Spleen (tissue), 11 donors: ENCODE measurements around the gene CASQ1. TPM values are rescaled to one million over a fixed set of nuclear protein-coding genes. Genes with fewer than 3 reads are reported as not detected.

ENCODE experiments used
- DNase-seq: peaks from one replicate; pipeline ENCODE4 v3.0.0-alpha.2; 2020
- H3K27ac ChIP-seq, 8 donors: fragments of 200-600 bp; sonication (generic) in 7 of 8; 1 replicate in 4 of 8; 2 replicates in 4 of 8; pipeline versions ENCODE4 v1.5.0 to v1.8.0; 2016 to 2021; ENCODE audit warnings: inconsistent platforms in 4 of 8, mild to moderate bottlenecking in 4 of 8, moderate library complexity in 1 of 8
- H3K27me3 ChIP-seq, 7 donors: fragments of 200-600 bp; sonication (generic) in 6 of 7; replicated peaks in 1 of 7; 1 replicate in 4 of 7; 2 replicates in 3 of 7; pipeline versions ENCODE4 v1.5.0 to v1.8.0; 2016 to 2021; ENCODE audit warnings: inconsistent platforms in 3 of 7, mild to moderate bottlenecking in 1 of 7
- H3K36me3 ChIP-seq, 6 donors: fragments of 200-600 bp; sonication (generic) in 5 of 6; 1 replicate in 4 of 6; 2 replicates in 2 of 6; pipeline versions ENCODE4 v1.5.0 to v1.8.0; 2016 to 2021; ENCODE audit warnings: inconsistent platforms in 2 of 6
- H3K4me1 ChIP-seq, 6 donors: fragments of 200-600 bp; sonication (generic) in 5 of 6; 1 replicate in 3 of 6; 2 replicates in 3 of 6; pipeline versions ENCODE4 v1.5.0 to v1.8.0; 2016 to 2021; ENCODE audit warnings: inconsistent platforms in 3 of 6
- H3K4me3 ChIP-seq, 8 donors: fragments of 200-600 bp; sonication (generic) in 7 of 8; 1 replicate in 4 of 8; 2 replicates in 4 of 8; pipeline versions ENCODE4 v1.5.0 to v1.8.0; 2016 to 2021; ENCODE audit warnings: inconsistent platforms in 4 of 8, mild to moderate bottlenecking in 4 of 8, moderate library complexity in 2 of 8
- H3K9me3 ChIP-seq, 8 donors: fragments of 200-600 bp; sonication (generic) in 7 of 8; 1 replicate in 4 of 8; 2 replicates in 4 of 8; pipeline versions ENCODE4 v1.5.0 to v1.8.0; 2016 to 2021; ENCODE audit warnings: inconsistent platforms in 4 of 8
- CTCF ChIP-seq, 11 experiments: fragments of 200-600 bp in 7 of 11; fragments of 450-650 bp in 4 of 11; sonication (generic) in 4 of 11; IDR thresholded peaks in 8 of 11; conservative IDR thresholded peaks in 3 of 11; 1 replicate in 7 of 11; 2 replicates in 4 of 11; pipeline versions ENCODE4 v1.4.0 to v1.8.0; 2016 to 2021; ENCODE audit warnings: antibody characterized with exemption in 11 of 11, inconsistent platforms in 4 of 11, mild to moderate bottlenecking in 1 of 11
- POLR2A ChIP-seq, 3 donors: fragments of 450-650 bp; IDR thresholded peaks; one replicate each; pipeline ENCODE4 v1.5.1; 2017; ENCODE audit warnings: antibody characterized with exemption in 3 of 3, mild to moderate bottlenecking in 1 of 3
- POLR2AphosphoS5 ChIP-seq, 3 donors: sonication (generic); formaldehyde crosslinking; IDR thresholded peaks; one replicate each; pipeline ENCODE4 v1.5.1; 2017; ENCODE audit warnings: antibody characterized with exemption in 3 of 3
- WGBS, 5 donors: extraction: QIAGEN DNeasy Blood & Tissue Kit in 3 of 5; methylation state at CpG; one replicate each; pipeline versions ENCODE4 v1.1.5 to v1.1.7; 2013 to 2018; 5-methylcytosine and 5-hydroxymethylcytosine counted together
- intact Hi-C: fragments of 100-400 bp; cut with DNase I; formaldehyde crosslinking; loops from one replicate; pipeline ENCODE4 v1.15.0; 2023; ENCODE audit warnings: low total_unique reads
- polyA plus RNA-seq, 3 donors: library from polyadenylated mRNA; stranded (reverse); fragments of 200-250 nt; gene quantifications; one replicate each; pipeline ENCODE4 v1.2.1, GENCODE V29; 2013
- total RNA-seq, 7 donors: library from RNA; depleted of rRNA in 3 of 7; stranded (reverse); fragments of >200 nt in 3 of 7; fragmentation: NEBNext Ultra II Directional in 4 of 7; extraction: Animal tissue kit (Norgen Biotek cat#: 25700) in 4 of 7; gene quantifications; one replicate each; pipeline versions ENCODE4 v1.1.0 to v1.2.1, GENCODE V29; 2016 to 2021
- donor health status: healthy with polysubstance abuse.
- donor health status: DM: no; HTN: no; CAD: no; lungs with moderate emphysema.
- donor health status: DM: no; HTN: no; CAD: no.
- donor health status: Bipolar disorder and iron deficiency.
- donor health status: healthy.
- donor health status: DM: no; HTN: no; CAD: no.
- donor health status: DM: yes; HTN: yes; CAD: no.

The CASQ1 gene
- total and polyA plus RNA-seq, 10 donors, result 0.37 to 1.5 (median 0.92) TPM; not detected in 3

- Histone ChIP-seq H3K4me3 (no peak overlapping the region), H3K27me3 (no peaks in the 10 kb centered on the region), H3K4me1 (peaks cover 3 to 22% (median 12%) of the 10 kb centered on the region in 6 donors), H3K9me3 (no peaks in the 10 kb centered on the region), H3K36me3 (no peaks in the 10 kb centered on the region), H3K27ac (no peak overlapping the region)
- no peak for TF ChIP-seq CTCF (IDR thresholded peaks at IDR 0.05 in 8 of 11, conservative IDR thresholded peaks at IDR 0.05 in 3 of 11)
- TF ChIP-seq POLR2A (IDR thresholded peaks at IDR 0.05), result no peak
- no peak for TF ChIP-seq POLR2AphosphoS5 (IDR thresholded peaks at IDR 0.05)
- intact Hi-C loops, result no loop called here
- WGBS, 5 donors, result 89 to 94% (median 93%) methylated on average over 4 of the region's 4 CpGs
- no peak for DNase-seq
Measured at GRCh38 chr1:160171354-160171753, 19.0 kb upstream of the CASQ1 start.

GRCh38 chr1:160171980-160172379, 18.4 kb upstream of the CASQ1 start:
- 69 to 80% (median 77%) methylated on average over 9 of the region's 9 CpGs for WGBS, 5 donors
- intact Hi-C loops, result no loop called here
- Histone ChIP-seq H3K4me3 (no peak overlapping the region), H3K9me3 (no peaks in the 10 kb centered on the region), H3K27ac (no peak overlapping the region), H3K27me3 (no peaks in the 10 kb centered on the region), H3K4me1 (peaks cover 3 to 17% (median 12%) of the 10 kb centered on the region in 6 donors), H3K36me3 (no peaks in the 10 kb centered on the region)
- DNase-seq, result no peak
- TF ChIP-seq CTCF (IDR thresholded peaks at IDR 0.05 in 8 of 11, conservative IDR thresholded peaks at IDR 0.05 in 3 of 11), result no peak
- TF ChIP-seq POLR2A (IDR thresholded peaks at IDR 0.05), result no peak
- no peak for TF ChIP-seq POLR2AphosphoS5 (IDR thresholded peaks at IDR 0.05)

GRCh38 chr1:160177231-160177630, 13.1 kb upstream of the CASQ1 start:
- no peaks in the 10 kb centered on the region for H3K9me3 ChIP-seq
- no peaks in the 10 kb centered on the region for H3K4me1 ChIP-seq
- no peak overlapping the region for H3K4me3 ChIP-seq
- no peak for DNase-seq
- no peaks in the 10 kb centered on the region for H3K27me3 ChIP-seq
- no peak overlapping the region for H3K27ac ChIP-seq
- TF ChIP-seq POLR2AphosphoS5 (IDR thresholded peaks at IDR 0.05), result no peak
- no peak for TF ChIP-seq POLR2A (IDR thresholded peaks at IDR 0.05)
- TF ChIP-seq CTCF (IDR thresholded peaks at IDR 0.05 in 8 of 11, conservative IDR thresholded peaks at IDR 0.05 in 3 of 11), result no peak
- WGBS, 5 donors, result 80 to 97% (median 91%) methylated on average over 2 of the region's 2 CpGs
- no peaks in the 10 kb centered on the region for H3K36me3 ChIP-seq
- intact Hi-C loops, result no loop called here

- TF ChIP-seq POLR2A (IDR thresholded peaks at IDR 0.05) (no peak), CTCF (IDR thresholded peaks at IDR 0.05 in 8 of 11, conservative IDR thresholded peaks at IDR 0.05 in 3 of 11) (no peak), POLR2AphosphoS5 (IDR thresholded peaks at IDR 0.05) (no peak)
- no peak overlapping the region for H3K27ac ChIP-seq
- H3K9me3 ChIP-seq, result no peaks in the 10 kb centered on the region
- no peaks in the 10 kb centered on the region for H3K4me1 ChIP-seq
- no peaks in the 10 kb centered on the region for H3K27me3 ChIP-seq
- no peaks in the 10 kb centered on the region for H3K36me3 ChIP-seq
- no peak overlapping the region for H3K4me3 ChIP-seq
- intact Hi-C loops, result no loop called here
- WGBS, 5 donors, result 84 to 100% (median 89%) methylated on average over 1 of the region's 1 CpG
- no peak for DNase-seq
Measured at GRCh38 chr1:160177667-160178066, 12.7 kb upstream of the CASQ1 start.
